NB4 (cell line): Measurements from ENCODE around the gene BOD1.

Source experiments
- POLR2A ChIP-seq: IDR thresholded peaks from 2 replicates; pipeline ENCODE4 v1.6.1; 2011; ENCODE audit warnings: mild to moderate bottlenecking; ENCODE audit not compliant: insufficient read length; ENCODE audit errors: extremely low read depth
- TF ChIP-seq, protein P1 (sequence below): IDR thresholded peaks from 2 replicates; pipeline ENCODE4 v1.6.1; 2011; ENCODE audit warnings: low read depth, low read length
- TF ChIP-seq, protein P2 (sequence below): IDR thresholded peaks from one replicate; pipeline ENCODE4 v1.5.1; 2012; ENCODE audit warnings: low read depth, low read length

DNA sequence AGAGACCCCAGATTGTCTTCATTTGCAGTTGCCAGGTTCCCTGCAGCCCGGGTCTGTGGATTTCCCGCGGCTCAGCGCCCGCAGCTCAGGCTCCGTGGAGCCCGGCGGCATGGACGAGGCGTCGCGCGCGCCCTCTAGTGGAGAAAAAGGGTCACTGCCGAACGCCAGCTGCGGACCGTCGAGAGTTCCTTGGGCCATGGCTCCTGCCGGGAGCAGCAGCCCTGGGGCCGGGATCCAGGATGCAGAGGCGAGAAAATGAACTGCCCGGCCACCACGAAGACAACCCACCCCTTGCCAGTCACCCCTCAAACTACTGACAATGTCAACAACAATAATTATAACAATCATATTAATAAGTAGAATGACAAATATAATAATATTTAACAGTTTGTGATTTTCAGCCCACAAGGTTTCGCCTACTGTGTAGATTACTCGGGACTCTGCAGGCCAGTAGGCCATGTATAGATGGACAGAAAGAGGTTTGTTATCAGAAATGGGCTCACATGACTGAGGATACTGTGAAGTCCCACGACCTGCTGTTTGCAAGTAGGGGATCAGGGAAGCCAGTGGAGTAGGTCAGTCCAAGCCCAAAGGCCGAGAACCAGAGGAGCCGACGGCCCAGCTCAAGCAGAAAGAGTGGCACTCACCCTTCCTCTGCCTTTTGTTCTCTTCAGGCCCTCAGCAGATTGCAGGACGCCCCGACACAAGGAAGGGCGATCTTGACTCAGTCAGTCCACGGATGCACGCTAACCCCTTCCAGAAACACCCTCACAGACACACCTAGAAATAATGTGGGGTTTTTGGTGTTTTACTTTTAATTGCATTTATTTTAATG, 43.1 kb downstream of the BOD1 start:
- TF ChIP-seq, protein P1, sequence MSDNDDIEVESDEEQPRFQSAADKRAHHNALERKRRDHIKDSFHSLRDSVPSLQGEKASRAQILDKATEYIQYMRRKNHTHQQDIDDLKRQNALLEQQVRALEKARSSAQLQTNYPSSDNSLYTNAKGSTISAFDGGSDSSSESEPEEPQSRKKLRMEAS = peak; percentile 27; the same call in 1 of the 2 replicates
- TF ChIP-seq, protein P2, sequence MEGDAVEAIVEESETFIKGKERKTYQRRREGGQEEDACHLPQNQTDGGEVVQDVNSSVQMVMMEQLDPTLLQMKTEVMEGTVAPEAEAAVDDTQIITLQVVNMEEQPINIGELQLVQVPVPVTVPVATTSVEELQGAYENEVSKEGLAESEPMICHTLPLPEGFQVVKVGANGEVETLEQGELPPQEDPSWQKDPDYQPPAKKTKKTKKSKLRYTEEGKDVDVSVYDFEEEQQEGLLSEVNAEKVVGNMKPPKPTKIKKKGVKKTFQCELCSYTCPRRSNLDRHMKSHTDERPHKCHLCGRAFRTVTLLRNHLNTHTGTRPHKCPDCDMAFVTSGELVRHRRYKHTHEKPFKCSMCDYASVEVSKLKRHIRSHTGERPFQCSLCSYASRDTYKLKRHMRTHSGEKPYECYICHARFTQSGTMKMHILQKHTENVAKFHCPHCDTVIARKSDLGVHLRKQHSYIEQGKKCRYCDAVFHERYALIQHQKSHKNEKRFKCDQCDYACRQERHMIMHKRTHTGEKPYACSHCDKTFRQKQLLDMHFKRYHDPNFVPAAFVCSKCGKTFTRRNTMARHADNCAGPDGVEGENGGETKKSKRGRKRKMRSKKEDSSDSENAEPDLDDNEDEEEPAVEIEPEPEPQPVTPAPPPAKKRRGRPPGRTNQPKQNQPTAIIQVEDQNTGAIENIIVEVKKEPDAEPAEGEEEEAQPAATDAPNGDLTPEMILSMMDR = peak; percentile 75
- no peak for TF ChIP-seq POLR2A
